NCI-H748 treated with DMSO at 0.1 percent for 48 hours (cell line): Measurements from ENCODE around the gene MYO10.
A peak's percentile ranks its signal among the peaks of the same experiment; 100 is the strongest.

Experiments used
- DNase-seq: peaks from one replicate; lab custom pipeline; 2025; lab: John Stamatoyannopoulos, UW

MYO10 gene

GRCh38 chr5:16709691-16710433 is 226.2 kb downstream of the MYO10 start:
- DNase-seq, result no peak

GRCh38 chr5:16707869-16708192 is 228.3 kb downstream of the MYO10 start:
- no peak for DNase-seq

GRCh38 chr5:16707168-16707868 is 228.8 kb downstream of the MYO10 start:
- no peak for DNase-seq

GRCh38 chr5:16704945-16705344 is 231.1 kb downstream of the MYO10 start:
- no peak for DNase-seq

GRCh38 chr5:16702964-16703363 is 233.1 kb downstream of the MYO10 start:
- DNase-seq, result no peak

- no peak for DNase-seq
Observed at GRCh38 chr5:16701134-16702099, 234.7 kb downstream of the MYO10 start.

- no peak for DNase-seq
Observed at GRCh38 chr5:16700081-16700480, 236.0 kb downstream of the MYO10 start.

GRCh38 chr5:16695779-16696178 is 240.3 kb downstream of the MYO10 start:
- DNase-seq, result no peak

GRCh38 chr5:16693879-16694278 is 242.2 kb downstream of the MYO10 start:
- no peak for DNase-seq

GRCh38 chr5:16691731-16692130 is 244.4 kb downstream of the MYO10 start:
- no peak for DNase-seq

GRCh38 chr5:16690243-16690852 is 245.7 kb downstream of the MYO10 start:
- DNase-seq, result peak; percentile 81

- DNase-seq, result no peak
Observed at GRCh38 chr5:16687898-16688297, 248.2 kb downstream of the MYO10 start.

- DNase-seq, result no peak
Observed at GRCh38 chr5:16685069-16685468, 251.0 kb downstream of the MYO10 start.

- DNase-seq, result no peak
Observed at GRCh38 chr5:16681876-16682275, 254.2 kb downstream of the MYO10 start.

- no peak for DNase-seq
Observed at GRCh38 chr5:16679863-16680262, 256.2 kb downstream of the MYO10 start.

GRCh38 chr5:16679190-16679589 is 256.9 kb downstream of the MYO10 start:
- no peak for DNase-seq

GRCh38 chr5:16675806-16676205 is 260.3 kb downstream of the MYO10 start:
- no peak for DNase-seq

- no peak for DNase-seq
Observed at GRCh38 chr5:16674750-16675149, 261.3 kb downstream of the MYO10 start.

GRCh38 chr5:16673241-16674201 is 262.6 kb downstream of the MYO10 start:
- DNase-seq, result no peak

GRCh38 chr5:16671208-16671607 is 264.9 kb downstream of the MYO10 start:
- no peak for DNase-seq

GRCh38 chr5:16669776-16670175 is 266.3 kb downstream of the MYO10 start:
- DNase-seq, result no peak
